HepG2 (cell line): ENCODE results near the gene IGSF21. TPM values are rescaled to one million over a fixed set of nuclear protein-coding genes. Genes with fewer than 3 reads are reported as not detected.

Source experiments
- ATAC-seq: fragments of 200-7000 bp; cut with Tn5 transposase; 3 replicates; pipeline ENCODE4 v1.9.1; 2020; ENCODE audit warnings: mild to moderate bottlenecking, moderate library complexity
- BruUV-seq: library from RNA; stranded (reverse); fragments of 400-500 nt; replicated peaks from 2 replicates; lab custom pipeline; 2021; lab: Mats Ljungman, UMichigan
- CTCF ChIA-PET: fragments of 300-600 bp; formaldehyde crosslinking; extraction: SDS; loops from one replicate; lab custom pipeline; 2021; ENCODE audit warnings: low total read pairs, inconsistent platforms, low intra/inter-chr PET ratio; lab: Yijun Ruan, JAX
- POLR2A ChIA-PET: fragments of 350-600 bp; sonication (Branson Sonifier 250); formaldehyde crosslinking; loops from one replicate; lab custom pipeline; 2020; ENCODE audit warnings: antibody characterized with exemption, inconsistent platforms; lab: Yijun Ruan, JAX
- DNase-seq: peaks from one replicate; pipeline ENCODE4 v3.0.0-alpha.2; 2015; ENCODE audit warnings: low spot score
- FAIRE-seq: peaks from 3 replicates; lab custom pipeline; 2011; peaks lifted over from hg19 to GRCh38; lab: Jason Lieb, UNC
- H2AFZ ChIP-seq: one replicate; pipeline ENCODE4 v1.6.1; 2011; ENCODE audit warnings: low read length, inconsistent platforms
- H3K27ac ChIP-seq: fragments of 300-600 bp; 3 replicates; pipeline ENCODE4 v1.8.0; 2011; ENCODE audit warnings: mixed run types, mild to moderate bottlenecking, mixed read lengths, low read length, inconsistent platforms; ENCODE audit not compliant: insufficient read depth; ENCODE audit errors: extremely low read length
- H3K27me3 ChIP-seq, 2 experiments: fragments of 200-600 bp in 1 of 2; 2 replicates in 1 of 2; 3 replicates in 1 of 2; pipeline versions ENCODE4 v1.6.0 to v1.8.0; 2011; ENCODE audit warnings: low read length in 2 of 2, mild to moderate bottlenecking in 2 of 2, moderate library complexity in 2 of 2, inconsistent platforms in 1 of 2; ENCODE audit not compliant: insufficient read depth in 2 of 2, control insufficient read depth in 1 of 2
- H3K36me3 ChIP-seq, 2 experiments: fragments of 200-600 bp in 1 of 2; replicated peaks in 1 of 2; 2 replicates in 1 of 2; 3 replicates in 1 of 2; pipeline versions ENCODE4 v1.5.1 to v1.8.0; 2011; ENCODE audit warnings: low read length in 2 of 2, inconsistent platforms in 1 of 2; ENCODE audit not compliant: insufficient read depth in 2 of 2, control insufficient read depth in 1 of 2
- H3K4me1 ChIP-seq: 2 replicates; pipeline ENCODE4 v1.5.1; 2012; ENCODE audit warnings: low read length, inconsistent platforms; ENCODE audit not compliant: insufficient read depth
- H3K4me2 ChIP-seq: 2 replicates; pipeline ENCODE4 v1.6.0; 2011; ENCODE audit warnings: low read depth, low read length, inconsistent platforms
- H3K4me3 ChIP-seq, 3 experiments: fragments of 200-600 bp in 1 of 3; sonication (generic), shearing (Covaris generic) in 1 of 3; replicated peaks in 1 of 3; 2 replicates each; pipeline ENCODE4 v1.5.1; 2011 to 2016; ENCODE audit warnings: low read length in 3 of 3, inconsistent platforms in 2 of 3, low read depth in 2 of 3, mild to moderate bottlenecking in 2 of 3, control low read depth in 1 of 3, mixed read lengths in 1 of 3; ENCODE audit not compliant: insufficient read depth in 1 of 3
- H3K79me2 ChIP-seq: one replicate; pipeline ENCODE4 v1.6.1; 2011; ENCODE audit warnings: low read length, inconsistent platforms; ENCODE audit not compliant: insufficient read depth
- H3K9ac ChIP-seq: 2 replicates; pipeline ENCODE4 v1.6.0; 2011; ENCODE audit warnings: mild to moderate bottlenecking, low read depth, low read length, inconsistent platforms; ENCODE audit not compliant: insufficient read depth
- H3K9me3 ChIP-seq: 2 replicates; pipeline ENCODE4 v1.5.1; 2012; ENCODE audit warnings: mild to moderate bottlenecking, low read length
- H4K20me1 ChIP-seq: 2 replicates; pipeline ENCODE4 v1.6.0; 2011; ENCODE audit warnings: inconsistent platforms, mild to moderate bottlenecking, low read length, moderate library complexity; ENCODE audit not compliant: insufficient read depth
- NFKBIZ ChIP-seq: IDR thresholded peaks from 2 replicates; pipeline ENCODE4 v1.6.1; 2018; ENCODE audit warnings: missing genetic modification reagents, missing compliant biosample characterization
- ONECUT2 ChIP-seq: sonication (generic); formaldehyde crosslinking; IDR thresholded peaks from 2 replicates; pipeline ENCODE4 v1.4.0; 2020; ENCODE audit warnings: missing genetic modification reagents
- ZNF33B ChIP-seq: sonication (generic); formaldehyde crosslinking; IDR thresholded peaks from 2 replicates; pipeline ENCODE4 v1.5.1; 2020; ENCODE audit warnings: mild to moderate bottlenecking, missing genetic modification reagents
- ZNF468 ChIP-seq: sonication (generic); formaldehyde crosslinking; IDR thresholded peaks from 2 replicates; pipeline ENCODE4 v1.8.0; 2022; ENCODE audit warnings: mild to moderate bottlenecking, moderate library complexity, missing genetic modification reagents
- ZNF776 ChIP-seq: sonication (generic); formaldehyde crosslinking; IDR thresholded peaks from 2 replicates; pipeline ENCODE4 v1.4.0; 2020; ENCODE audit warnings: mild to moderate bottlenecking, missing genetic modification reagents
- WGBS: methylation state at CpG from one replicate; pipeline ENCODE4 v1.1.6; 2017; ENCODE audit warnings: low lambda C conversion rate; 5-methylcytosine and 5-hydroxymethylcytosine counted together
- in situ Hi-C: cut with HindIII; loops from 2 replicates; pipeline ENCODE4 v1.10.0; 2017; ENCODE audit warnings: low pct_unique_long_range_greater_than_20kb; ENCODE audit not compliant: extremely low pct_ligation_motif_present
- intact Hi-C: fragments of 100-400 bp; cut with micrococcal nuclease; formaldehyde crosslinking; loops from one replicate; pipeline ENCODE4 v1.10.0; 2022; ENCODE audit not compliant: unreplicated experiment
- polyA plus RNA-seq, 8 experiments: library from polyadenylated mRNA; depleted of rRNA in 3 of 8; stranded (reverse) in 7 of 8; unstranded in 1 of 8; fragments of >200 nt; fragmentation: Illumina TruSeq in 4 of 8; extraction: Trizol in 4 of 8; gene quantifications; 2 replicates each; pipeline versions ENCODE4 v1.2.1 to v1.2.3, GENCODE V29; 2011 to 2016; ENCODE audit warnings: low read depth in 4 of 8, missing spikeins in 1 of 8, mixed read lengths in 1 of 8; ENCODE audit not compliant: insufficient read depth in 1 of 8
- total RNA-seq, 5 experiments: library from RNA; depleted of rRNA; stranded (reverse); fragments of >200 nt; fragmentation: Illumina TruSeq; extraction: Trizol; gene quantifications; 2 replicates each; pipeline ENCODE4 v1.2.3, GENCODE V29; 2016; ENCODE audit warnings: low read depth in 1 of 5
- TF ChIP-seq, protein P1 (sequence below): sonication (generic); formaldehyde crosslinking; IDR thresholded peaks from 2 replicates; pipeline ENCODE4 v1.4.0; 2020; ENCODE audit warnings: missing genetic modification reagents
- TF ChIP-seq, protein P2 (sequence below): sonication (generic); formaldehyde crosslinking; IDR thresholded peaks from 2 replicates; pipeline ENCODE4 v1.5.1; 2020; ENCODE audit warnings: missing genetic modification reagents, mild to moderate bottlenecking, borderline replicate concordance
- TF ChIP-seq, protein P3 (sequence below): IDR thresholded peaks from 2 replicates; pipeline ENCODE4 v1.6.1; 2018; ENCODE audit warnings: missing genetic modification reagents, mild to moderate bottlenecking, missing compliant biosample characterization

The IGSF21 gene
- total and polyA plus RNA-seq, 2 of the 13 experiments (the other 11 are each of a cell fraction or from before 2014, with no cell fraction given), result not detected

DNA sequence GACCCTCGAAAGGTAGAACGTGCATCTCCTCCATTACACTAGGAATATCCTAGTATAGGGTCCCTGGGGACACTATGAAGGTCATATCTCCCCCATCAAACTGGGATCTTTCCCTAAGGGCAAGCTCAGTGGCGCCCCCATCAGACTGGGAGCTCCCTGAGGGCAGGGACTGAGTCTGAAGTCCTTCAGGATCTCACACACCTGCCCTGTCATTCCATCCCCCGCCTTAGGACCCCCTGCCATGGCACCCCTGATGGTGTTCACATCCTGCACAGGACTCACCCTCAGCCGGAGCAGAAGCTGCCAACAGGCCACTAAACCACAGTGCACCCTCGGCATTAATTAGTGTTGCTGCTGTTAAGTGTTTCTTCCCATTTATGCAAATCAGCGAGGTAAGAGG lies 50.4 kb downstream of the IGSF21 start:
- POLR2A ChIA-PET, result no interaction called here
- in situ Hi-C loops, result no loop called here
- no TSS peak for BruUV-seq

More for the DNA sequence above, 50.4 kb downstream of the IGSF21 start:
- intact Hi-C loops, result no loop called here
- Histone ChIP-seq H3K9me3 (no peaks in the 10 kb centered on the region), H3K4me3 (no peak overlapping the region), H4K20me1 (no peaks in the 10 kb centered on the region), H2AFZ (no peak overlapping the region), H3K27me3 (peaks cover 7 to 44% of the 10 kb centered on the region in 2 experiments; a peak in 3 of 5 replicates), H3K27ac (no peak overlapping the region), H3K36me3 (no peaks in the 10 kb centered on the region), H3K4me1 (no peaks in the 10 kb centered on the region), H3K79me2 (no peaks in the 10 kb centered on the region), H3K4me2 (no peak overlapping the region), H3K9ac (no peak overlapping the region)
- FAIRE-seq, result no peak
- 14% methylated on average over 5 of the region's 7 CpGs for WGBS
- CTCF ChIA-PET, result no interaction called here
- TF ChIP-seq ONECUT2 (no peak), ZNF33B (CRISPR knock-in tag) (no peak), ZNF776 (CRISPR knock-in tag) (no peak), ZNF468 (CRISPR knock-in tag) (no peak), NFKBIZ (CRISPR knock-in tag) (no peak)
- TF ChIP-seq, protein P1, sequence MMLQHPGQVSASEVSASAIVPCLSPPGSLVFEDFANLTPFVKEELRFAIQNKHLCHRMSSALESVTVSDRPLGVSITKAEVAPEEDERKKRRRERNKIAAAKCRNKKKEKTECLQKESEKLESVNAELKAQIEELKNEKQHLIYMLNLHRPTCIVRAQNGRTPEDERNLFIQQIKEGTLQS (CRISPR knock-in tag), result no peak
- TF ChIP-seq, protein P2, sequence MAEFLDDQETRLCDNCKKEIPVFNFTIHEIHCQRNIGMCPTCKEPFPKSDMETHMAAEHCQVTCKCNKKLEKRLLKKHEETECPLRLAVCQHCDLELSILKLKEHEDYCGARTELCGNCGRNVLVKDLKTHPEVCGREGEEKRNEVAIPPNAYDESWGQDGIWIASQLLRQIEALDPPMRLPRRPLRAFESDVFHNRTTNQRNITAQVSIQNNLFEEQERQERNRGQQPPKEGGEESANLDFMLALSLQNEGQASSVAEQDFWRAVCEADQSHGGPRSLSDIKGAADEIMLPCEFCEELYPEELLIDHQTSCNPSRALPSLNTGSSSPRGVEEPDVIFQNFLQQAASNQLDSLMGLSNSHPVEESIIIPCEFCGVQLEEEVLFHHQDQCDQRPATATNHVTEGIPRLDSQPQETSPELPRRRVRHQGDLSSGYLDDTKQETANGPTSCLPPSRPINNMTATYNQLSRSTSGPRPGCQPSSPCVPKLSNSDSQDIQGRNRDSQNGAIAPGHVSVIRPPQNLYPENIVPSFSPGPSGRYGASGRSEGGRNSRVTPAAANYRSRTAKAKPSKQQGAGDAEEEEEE (CRISPR knock-in tag), result no peak
- TF ChIP-seq, protein P3, sequence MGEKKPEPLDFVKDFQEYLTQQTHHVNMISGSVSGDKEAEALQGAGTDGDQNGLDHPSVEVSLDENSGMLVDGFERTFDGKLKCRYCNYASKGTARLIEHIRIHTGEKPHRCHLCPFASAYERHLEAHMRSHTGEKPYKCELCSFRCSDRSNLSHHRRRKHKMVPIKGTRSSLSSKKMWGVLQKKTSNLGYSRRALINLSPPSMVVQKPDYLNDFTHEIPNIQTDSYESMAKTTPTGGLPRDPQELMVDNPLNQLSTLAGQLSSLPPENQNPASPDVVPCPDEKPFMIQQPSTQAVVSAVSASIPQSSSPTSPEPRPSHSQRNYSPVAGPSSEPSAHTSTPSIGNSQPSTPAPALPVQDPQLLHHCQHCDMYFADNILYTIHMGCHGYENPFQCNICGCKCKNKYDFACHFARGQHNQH, result no peak
- DNase-seq, result no peak
- no peak for ATAC-seq
